Left ventricle myocardium inferior (tissue), 1 donor: ENCODE data around the gene NDFIP2. TPM values are rescaled to one million over a fixed set of nuclear protein-coding genes. Genes with fewer than 3 reads are reported as not detected.

Experiments used
- DNase-seq: peaks from one replicate; pipeline ENCODE4 v3.0.0-alpha.2; 2020
- H3K27ac ChIP-seq: fragments of 200-600 bp; replicated peaks from 2 replicates; pipeline ENCODE4 v1.8.0; 2021
- H3K27me3 ChIP-seq: fragments of 200-600 bp; 2 replicates; pipeline ENCODE4 v1.8.0; 2021; ENCODE audit warnings: low read depth
- H3K36me3 ChIP-seq: fragments of 200-600 bp; 2 replicates; pipeline ENCODE4 v1.8.0; 2021
- H3K4me1 ChIP-seq: fragments of 200-600 bp; 2 replicates; pipeline ENCODE4 v1.8.0; 2021
- H3K4me3 ChIP-seq: fragments of 200-600 bp; 2 replicates; pipeline ENCODE4 v1.8.0; 2021; ENCODE audit warnings: mild to moderate bottlenecking, moderate library complexity
- H3K9me3 ChIP-seq: fragments of 200-600 bp; replicated peaks from 2 replicates; pipeline ENCODE4 v1.8.0; 2021
- CTCF ChIP-seq: fragments of 200-600 bp; IDR thresholded peaks from 2 replicates; pipeline ENCODE4 v1.8.0; 2021; ENCODE audit warnings: antibody characterized with exemption, mild to moderate bottlenecking, borderline replicate concordance
- intact Hi-C: fragments of 100-400 bp; cut with micrococcal nuclease; formaldehyde crosslinking; loops from one replicate; pipeline ENCODE4 v1.11.0; 2022
- total RNA-seq: library from RNA; stranded (reverse); fragmentation: NEBNext Ultra II Directional; extraction: Animal tissue kit (Norgen Biotek cat#: 25700); gene quantifications from one replicate; pipeline ENCODE4 v1.2.1, GENCODE V29; 2021
- donor health status: DM: no; HTN: yes; CAD: no; lungs with severe emphysema.

The NDFIP2 gene
- total RNA-seq, 1 donor from 2014 or later: 33.1 TPM

- H3K27ac ChIP-seq: no peak overlapping the region
- peaks cover 55% of the 10 kb centered on the region for H3K4me1 ChIP-seq
- peaks cover 3% of the 10 kb centered on the region for H3K36me3 ChIP-seq
- intact Hi-C loops: no loop called here
- no peak for DNase-seq
- no peak for TF ChIP-seq CTCF
- H3K4me3 ChIP-seq: no peak overlapping the region
- H3K9me3 ChIP-seq: no peaks in the 10 kb centered on the region
- H3K27me3 ChIP-seq: no peaks in the 10 kb centered on the region
These were observed 49.3 kb downstream of the NDFIP2 start for GRCh38 chr13:79530270-79530669.

GRCh38 chr13:79531542-79532254 lies 50.7 kb downstream of the NDFIP2 start:
- intact Hi-C loops: no loop called here
- Histone ChIP-seq H3K36me3 (peaks cover 3% of the 10 kb centered on the region), H3K4me3 (no peak overlapping the region), H3K4me1 (peaks cover 43% of the 10 kb centered on the region), H3K27ac (no peak overlapping the region), H3K27me3 (no peaks in the 10 kb centered on the region), H3K9me3 (no peaks in the 10 kb centered on the region)
- TF ChIP-seq CTCF: no peak
- no peak for DNase-seq

- no peaks in the 10 kb centered on the region for H3K9me3 ChIP-seq
- H3K4me1 ChIP-seq: peaks cover 34% of the 10 kb centered on the region
- no peak for DNase-seq
- no peak overlapping the region for H3K27ac ChIP-seq
- no peak for TF ChIP-seq CTCF
- no peaks in the 10 kb centered on the region for H3K27me3 ChIP-seq
- peaks cover 3% of the 10 kb centered on the region for H3K36me3 ChIP-seq
- no peak overlapping the region for H3K4me3 ChIP-seq
- intact Hi-C loops: no loop called here
These were observed 51.6 kb downstream of the NDFIP2 start for GRCh38 chr13:79532576-79532975.

- H3K4me3 ChIP-seq: no peak overlapping the region
- intact Hi-C loops: no loop called here
- no peaks in the 10 kb centered on the region for H3K27me3 ChIP-seq
- peaks cover 21% of the 10 kb centered on the region for H3K4me1 ChIP-seq
- H3K36me3 ChIP-seq: peaks cover 7% of the 10 kb centered on the region
- no peak for DNase-seq
- TF ChIP-seq CTCF: no peak
- no peaks in the 10 kb centered on the region for H3K9me3 ChIP-seq
- H3K27ac ChIP-seq: no peak overlapping the region
These were observed 52.9 kb downstream of the NDFIP2 start for GRCh38 chr13:79533781-79534400.

GRCh38 chr13:79534596-79534995 lies 53.6 kb downstream of the NDFIP2 start:
- no peak for DNase-seq
- Histone ChIP-seq H3K4me1 (peaks cover 19% of the 10 kb centered on the region), H3K27ac (no peak overlapping the region), H3K27me3 (no peaks in the 10 kb centered on the region), H3K4me3 (no peak overlapping the region), H3K9me3 (no peaks in the 10 kb centered on the region), H3K36me3 (peaks cover 7% of the 10 kb centered on the region)
- intact Hi-C loops: no loop called here
- no peak for TF ChIP-seq CTCF
